Stimulated activated CD8-positive, alpha-beta memory T cell treated with anti-CD3 and anti-CD28 coated beads, Interleukin-12 subunit alpha, Interleukin-12 subunit beta, amount 100 ng/mL, for 1 hour (primary cell): ENCODE data around the gene CCNT1.
"Not testable (repeated sequence)": the region's sequence is repeated elsewhere in the genome, so short reads cannot be mapped to it uniquely, and the experiment has no call there.

Experiments used
- DNase-seq: peaks from one replicate; pipeline ENCODE4 v3.0.0-alpha.2; 2020; ENCODE audit warnings: low read depth

CCNT1 gene

DNA sequence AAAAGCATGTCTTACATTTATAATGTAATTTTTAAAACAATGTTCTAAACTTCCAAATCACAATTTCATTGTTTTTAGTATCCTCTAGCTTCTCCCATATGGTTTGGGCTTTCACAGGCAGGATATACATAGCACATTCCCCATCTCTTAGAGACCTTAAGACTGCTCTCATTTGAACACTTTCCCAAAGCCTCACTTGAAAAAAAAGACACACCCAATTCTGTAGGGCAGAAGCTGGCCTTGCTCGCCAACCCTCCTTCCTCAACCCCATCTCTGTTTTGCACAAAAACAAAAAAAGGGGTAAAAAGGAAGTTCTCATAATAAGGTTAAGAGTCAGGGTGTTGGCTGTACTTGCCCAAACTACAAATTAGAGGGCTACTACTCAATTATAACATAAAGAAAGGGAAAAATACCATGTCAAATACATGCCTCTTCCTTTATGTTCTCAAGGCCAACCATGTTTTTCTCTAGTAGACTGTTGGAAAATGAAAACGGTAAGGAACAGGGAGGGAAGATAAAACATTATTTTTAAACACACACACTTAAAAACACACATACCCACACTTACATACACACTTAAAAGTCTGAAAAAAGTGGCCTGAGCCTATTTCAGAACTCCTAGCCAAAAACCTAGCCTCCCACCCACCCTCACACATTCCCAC lies 24.6 kb downstream of the CCNT1 start:
- no peak for DNase-seq

GRCh38 chr12:48690990-48691389 lies 25.5 kb downstream of the CCNT1 start:
- DNase-seq = no peak

- no peak for DNase-seq
Measured at GRCh38 chr12:48690436-48690835, 26.1 kb downstream of the CCNT1 start.

- DNase-seq = no peak
Measured at GRCh38 chr12:48688836-48689235, 27.7 kb downstream of the CCNT1 start.

- DNase-seq = no peak
Measured at GRCh38 chr12:48687592-48687991, 28.9 kb downstream of the CCNT1 start.

GRCh38 chr12:48686615-48687334 lies 29.7 kb downstream of the CCNT1 start:
- DNase-seq = no peak

GRCh38 chr12:48686037-48686595 lies 30.4 kb downstream of the CCNT1 start:
- no peak for DNase-seq

- no peak for DNase-seq
Measured at GRCh38 chr12:48683534-48683933, 33.0 kb downstream of the CCNT1 start.

DNA sequence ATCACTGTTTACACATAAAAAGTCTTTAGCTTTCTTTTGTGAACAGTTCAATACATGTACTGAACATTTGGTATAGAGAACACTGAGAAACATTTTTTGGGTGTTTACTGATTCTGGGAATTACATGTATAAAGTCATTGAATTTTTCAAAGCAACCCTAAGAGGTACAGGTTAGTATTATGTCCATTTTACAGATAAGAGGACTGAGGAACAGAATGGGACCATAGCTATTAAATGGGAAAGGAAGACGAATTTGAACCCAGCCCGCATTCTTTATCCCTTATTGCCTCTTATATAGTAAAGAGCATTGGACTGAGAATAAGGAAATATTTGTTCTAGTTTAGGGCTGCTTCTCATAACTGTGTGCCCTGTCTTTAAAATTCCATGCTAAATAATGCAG lies 33.6 kb downstream of the CCNT1 start:
- no peak for DNase-seq

- not testable (repeated sequence) for DNase-seq
Measured at GRCh38 chr12:48682533-48682905, 34.0 kb downstream of the CCNT1 start.

DNA sequence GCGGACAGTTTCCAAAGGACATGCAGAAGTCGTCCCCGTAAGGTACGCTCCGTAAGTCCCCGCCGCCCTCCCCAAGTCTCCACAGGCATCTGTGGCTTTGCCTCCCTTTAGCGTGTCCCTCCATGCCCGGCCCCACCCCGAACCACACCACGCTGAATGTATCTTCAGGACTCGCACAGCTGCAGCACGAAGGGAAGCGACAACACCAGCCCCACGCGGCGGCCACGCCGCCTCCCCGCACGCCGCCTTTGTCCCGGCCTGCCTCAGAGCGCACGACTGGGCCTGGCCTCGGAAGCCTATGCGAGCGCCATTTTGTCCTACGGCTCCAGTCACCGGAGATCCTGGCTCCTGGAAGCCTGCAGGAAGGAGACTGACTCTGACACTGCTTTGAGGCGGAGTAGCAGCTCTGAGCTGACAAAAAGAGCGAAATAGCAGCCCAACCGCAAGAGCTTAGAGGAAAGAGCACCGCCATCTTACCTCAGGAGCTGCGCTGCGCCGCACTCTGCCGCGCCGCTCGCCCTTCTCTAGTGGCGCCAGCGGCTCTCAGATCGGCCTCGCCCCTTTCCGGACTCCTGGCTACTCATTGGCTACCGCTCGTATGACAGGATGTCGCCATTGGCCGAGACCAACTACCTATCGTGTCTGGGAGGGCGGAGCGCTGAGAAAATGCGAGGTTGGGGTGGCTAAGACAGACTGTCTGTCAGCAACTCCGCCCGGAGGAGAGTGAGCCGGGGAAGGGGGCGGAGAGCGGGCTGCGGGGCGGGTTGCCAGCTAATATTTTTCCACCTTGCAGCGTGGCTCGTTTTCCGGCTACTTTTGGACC lies 34.6 kb downstream of the CCNT1 start, which contains the start of gene KANSL2:
TSS of gene KANSL2 (minus strand) at position 529 of the 823 bp plus-strand sequence. CDS start 606 bp downstream, outside the sequence.
- DNase-seq = peak; percentile 95

GRCh38 chr12:48681399-48681709 lies 35.2 kb downstream of the CCNT1 start:
- DNase-seq = no peak

- DNase-seq = no peak
Measured at GRCh38 chr12:48680861-48681260, 35.6 kb downstream of the CCNT1 start.

- DNase-seq = no peak
Measured at GRCh38 chr12:48678551-48679185, 37.8 kb downstream of the CCNT1 start.

- DNase-seq = no peak
Measured at GRCh38 chr12:48671231-48671856, 45.2 kb downstream of the CCNT1 start.

- no peak for DNase-seq
Measured at GRCh38 chr12:48668996-48669395, 47.5 kb downstream of the CCNT1 start.

- DNase-seq = no peak
Measured at GRCh38 chr12:48659863-48660262, 56.6 kb downstream of the CCNT1 start.

- DNase-seq = no peak
Measured at GRCh38 chr12:48651681-48652080, 64.8 kb downstream of the CCNT1 start.

DNA sequence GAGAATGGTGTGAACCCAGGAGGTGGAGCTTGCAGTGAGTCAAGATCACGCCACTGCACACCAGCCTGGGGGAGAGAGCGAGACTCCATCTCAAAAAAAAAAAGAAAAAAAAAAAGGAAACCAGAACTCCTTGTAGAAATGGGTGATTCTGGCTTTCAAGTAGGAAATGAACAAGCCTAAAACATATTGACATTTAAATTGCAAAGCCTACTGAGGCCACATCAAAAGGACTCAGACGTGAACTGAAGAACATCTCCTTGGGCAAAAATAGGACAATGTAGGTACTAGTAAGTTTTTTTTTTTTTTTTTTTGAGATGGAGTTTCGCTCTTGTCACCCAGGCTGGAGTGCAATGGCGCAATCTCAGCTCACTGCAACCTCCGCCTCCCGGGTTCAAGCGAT lies 71.2 kb downstream of the CCNT1 start:
- not testable (repeated sequence) for DNase-seq

- no peak for DNase-seq
Measured at GRCh38 chr12:48643011-48643410, 73.5 kb downstream of the CCNT1 start.

- DNase-seq = not testable (repeated sequence)
Measured at GRCh38 chr12:48641752-48642555, 74.6 kb downstream of the CCNT1 start.
